Liver (tissue), 9 donors: ENCODE measurements around the gene POLR2L. TPM values are rescaled to one million over a fixed set of nuclear protein-coding genes. Genes with fewer than 3 reads are reported as not detected.

Source experiments
- DNase-seq: peaks from one replicate; pipeline ENCODE4 v3.0.0-alpha.2; 2017; ENCODE audit warnings: low spot score
- H3K27ac ChIP-seq, 2 donors: one replicate each; pipeline ENCODE4 v1.7.0; 2013; ENCODE audit warnings: inconsistent platforms in 2 of 2, low read length in 2 of 2, control low read depth in 1 of 2, low read depth in 1 of 2, mild to moderate bottlenecking in 1 of 2
- H3K27me3 ChIP-seq, 4 donors: one replicate each; pipeline versions ENCODE4 v1.6.1 to v1.7.0; 2013; ENCODE audit warnings: low read length in 3 of 4, inconsistent platforms in 1 of 4, mild to moderate bottlenecking in 1 of 4, moderate library complexity in 1 of 4; ENCODE audit not compliant: control insufficient read depth in 4 of 4, insufficient read depth in 4 of 4
- H3K36me3 ChIP-seq, 4 donors: one replicate each; pipeline versions ENCODE4 v1.6.1 to v1.7.0; 2013; ENCODE audit warnings: low read length in 3 of 4, mild to moderate bottlenecking in 3 of 4, low read depth in 1 of 4, moderate library complexity in 1 of 4; ENCODE audit not compliant: control insufficient read depth in 4 of 4, insufficient read depth in 3 of 4
- H3K4me1 ChIP-seq, 4 donors: one replicate each; pipeline versions ENCODE4 v1.6.1 to v1.7.0; 2013; ENCODE audit warnings: low read length in 3 of 4, mild to moderate bottlenecking in 3 of 4, moderate library complexity in 1 of 4; ENCODE audit not compliant: control insufficient read depth in 4 of 4, insufficient read depth in 4 of 4
- H3K4me3 ChIP-seq, 3 donors: one replicate each; pipeline versions ENCODE4 v1.6.1 to v1.7.0; 2013; ENCODE audit warnings: low read length in 3 of 3, control low read depth in 1 of 3, low read depth in 1 of 3, mild to moderate bottlenecking in 1 of 3
- H3K9ac ChIP-seq, 2 donors: one replicate each; pipeline ENCODE4 v1.7.0; 2013; ENCODE audit warnings: low read length in 2 of 2, mild to moderate bottlenecking in 2 of 2, moderate library complexity in 2 of 2, control low read depth in 1 of 2, low read depth in 1 of 2
- H3K9me3 ChIP-seq, 4 donors: one replicate each; pipeline versions ENCODE4 v1.6.1 to v1.7.0; 2013; ENCODE audit warnings: low read length in 3 of 4; ENCODE audit not compliant: control insufficient read depth in 4 of 4
- EGR1 ChIP-seq, 2 donors: IDR thresholded peaks; 2 replicates each; pipeline ENCODE4 v1.6.1; 2016 to 2018; ENCODE audit warnings: antibody characterized with exemption in 2 of 2, low read depth in 2 of 2
- FOXA1 ChIP-seq: IDR thresholded peaks from 2 replicates; pipeline ENCODE4 v1.6.1; 2016; ENCODE audit warnings: antibody characterized with exemption
- FOXA2 ChIP-seq: IDR thresholded peaks from 2 replicates; pipeline ENCODE4 v1.6.1; 2016; ENCODE audit warnings: antibody characterized with exemption
- GABPA ChIP-seq, 2 donors: IDR thresholded peaks in 1 of 2; conservative IDR thresholded peaks in 1 of 2; 2 replicates each; pipeline ENCODE4 v1.6.1; 2016; ENCODE audit warnings: antibody characterized with exemption in 2 of 2, mild to moderate bottlenecking in 1 of 2, moderate library complexity in 1 of 2
- HNF4G ChIP-seq: IDR thresholded peaks from 2 replicates; pipeline ENCODE4 v1.6.1; 2016; ENCODE audit warnings: antibody characterized with exemption
- JUND ChIP-seq, 2 donors: IDR thresholded peaks; 2 replicates each; pipeline ENCODE4 v1.6.1; 2016; ENCODE audit warnings: antibody characterized with exemption in 2 of 2
- MAX ChIP-seq: IDR thresholded peaks from 2 replicates; pipeline ENCODE4 v1.6.1; 2016; ENCODE audit warnings: antibody characterized with exemption
- RAD21 ChIP-seq, 2 donors: IDR thresholded peaks; 2 replicates each; pipeline ENCODE4 v1.6.1; 2016; ENCODE audit warnings: antibody characterized with exemption in 2 of 2, mild to moderate bottlenecking in 2 of 2
- RXRA ChIP-seq, 2 donors: IDR thresholded peaks; 2 replicates each; pipeline ENCODE4 v1.6.1; 2017 to 2018; ENCODE audit warnings: antibody characterized with exemption in 2 of 2, mild to moderate bottlenecking in 1 of 2
- TAF1 ChIP-seq: conservative IDR thresholded peaks from 2 replicates; pipeline ENCODE4 v1.6.1; 2016; ENCODE audit warnings: antibody characterized with exemption, mild to moderate bottlenecking
- YY1 ChIP-seq: IDR thresholded peaks from 2 replicates; pipeline ENCODE4 v1.6.1; 2016; ENCODE audit warnings: antibody characterized with exemption, mild to moderate bottlenecking
- ZBTB33 ChIP-seq: IDR thresholded peaks from 2 replicates; pipeline ENCODE4 v1.6.1; 2016; ENCODE audit warnings: antibody characterized with exemption
- WGBS: extraction: QIAGEN DNeasy Blood & Tissue Kit; methylation state at CpG from one replicate; pipeline ENCODE4 v1.1.7; 2013; 5-methylcytosine and 5-hydroxymethylcytosine counted together
- polyA plus RNA-seq, 2 donors: library from polyadenylated mRNA; stranded (reverse) in 1 of 2; unstranded in 1 of 2; fragments of 200-250 nt in 1 of 2; fragments of >200 nt in 1 of 2; fragmentation: Nextera tagmentation in 1 of 2; extraction: Ambion mirVana in 1 of 2; gene quantifications; one replicate each; pipeline versions ENCODE4 v1.2.1 to v1.2.3, GENCODE V29; 2013 to 2015
- total RNA-seq, 2 donors: library from RNA; depleted of rRNA; stranded (reverse); fragments of >200 nt; gene quantifications; one replicate each; pipeline ENCODE4 v1.2.3, GENCODE V29; 2014
- TF ChIP-seq, protein P1 (sequence below): fragments of 150-350 bp; IDR thresholded peaks from 2 replicates; pipeline ENCODE4 v1.5.1; 2017; ENCODE audit warnings: improper control_type of control experiment, low read depth, low read length; ENCODE audit not compliant: missing input control
- TF ChIP-seq, protein P2 (sequence below): IDR thresholded peaks from 2 replicates; pipeline ENCODE4 v1.6.1; 2016; ENCODE audit warnings: antibody characterized with exemption
- donor health status: healthy.
- donor health status: healthy.
- donor health status: healthy.
- donor health status: healthy.
- donor health status: healthy.

Gene POLR2L
- total and polyA plus RNA-seq, 4 donors: 28.1 to 230 (median 106) TPM

- TF ChIP-seq, protein P1, sequence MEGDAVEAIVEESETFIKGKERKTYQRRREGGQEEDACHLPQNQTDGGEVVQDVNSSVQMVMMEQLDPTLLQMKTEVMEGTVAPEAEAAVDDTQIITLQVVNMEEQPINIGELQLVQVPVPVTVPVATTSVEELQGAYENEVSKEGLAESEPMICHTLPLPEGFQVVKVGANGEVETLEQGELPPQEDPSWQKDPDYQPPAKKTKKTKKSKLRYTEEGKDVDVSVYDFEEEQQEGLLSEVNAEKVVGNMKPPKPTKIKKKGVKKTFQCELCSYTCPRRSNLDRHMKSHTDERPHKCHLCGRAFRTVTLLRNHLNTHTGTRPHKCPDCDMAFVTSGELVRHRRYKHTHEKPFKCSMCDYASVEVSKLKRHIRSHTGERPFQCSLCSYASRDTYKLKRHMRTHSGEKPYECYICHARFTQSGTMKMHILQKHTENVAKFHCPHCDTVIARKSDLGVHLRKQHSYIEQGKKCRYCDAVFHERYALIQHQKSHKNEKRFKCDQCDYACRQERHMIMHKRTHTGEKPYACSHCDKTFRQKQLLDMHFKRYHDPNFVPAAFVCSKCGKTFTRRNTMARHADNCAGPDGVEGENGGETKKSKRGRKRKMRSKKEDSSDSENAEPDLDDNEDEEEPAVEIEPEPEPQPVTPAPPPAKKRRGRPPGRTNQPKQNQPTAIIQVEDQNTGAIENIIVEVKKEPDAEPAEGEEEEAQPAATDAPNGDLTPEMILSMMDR: no peak
- no peak for TF ChIP-seq FOXA2
- TF ChIP-seq MAX: no peak
Measured at GRCh38 chr11:792535-792821, 49.9 kb downstream of the POLR2L start (continued).

GRCh38 chr11:791658-792534 lies 50.4 kb downstream of the POLR2L start:
- no peak overlapping the region for H3K4me3 ChIP-seq
- H3K36me3 ChIP-seq: peaks cover 0 to 10% (median 6%) of the 10 kb centered on the region in 4 donors
- no peak overlapping the region for H3K9ac ChIP-seq
- H3K27ac ChIP-seq: no peak overlapping the region
- no peaks in the 10 kb centered on the region for H3K9me3 ChIP-seq
- no peak for DNase-seq
- no peaks in the 10 kb centered on the region for H3K27me3 ChIP-seq
- peaks cover 7 to 32% (median 20%) of the 10 kb centered on the region in 4 donors for H3K4me1 ChIP-seq
- 93% methylated on average over 49 of the region's 49 CpGs for WGBS
- TF ChIP-seq RXRA (IDR thresholded peaks at IDR 0.05) (no peak), GABPA (IDR thresholded peaks at IDR 0.05 in 1 of 2, conservative IDR thresholded peaks at IDR 0.05 in 1 of 2) (no peak), JUND (IDR thresholded peaks at IDR 0.05) (no peak), RAD21 (IDR thresholded peaks at IDR 0.05) (no peak), FOXA2 (no peak), YY1 (no peak), EGR1 (IDR thresholded peaks at IDR 0.05; ENCODE audit: low read depth in 2 of 2) (no peak), HNF4G (no peak), FOXA1 (no peak), ZBTB33 (no peak), TAF1 (no peak)
- TF ChIP-seq, protein P2, sequence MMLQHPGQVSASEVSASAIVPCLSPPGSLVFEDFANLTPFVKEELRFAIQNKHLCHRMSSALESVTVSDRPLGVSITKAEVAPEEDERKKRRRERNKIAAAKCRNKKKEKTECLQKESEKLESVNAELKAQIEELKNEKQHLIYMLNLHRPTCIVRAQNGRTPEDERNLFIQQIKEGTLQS: no peak
- TF ChIP-seq, protein P1: no peak
